Endothelial cell of umbilical vein (primary cell): ENCODE data around the gene TNIP1. TPM values are rescaled to one million over a fixed set of nuclear protein-coding genes. Genes with fewer than 3 reads are reported as not detected.

ENCODE experiments used
- BruUV-seq: library from RNA; stranded (reverse); fragments of 400-500 nt; replicated peaks from 2 replicates; lab custom pipeline; 2021; lab: Mats Ljungman, UMichigan
- CTCF ChIA-PET: fragments of 300-600, 350-600 bp; sonication (Branson Sonifier 250); formaldehyde crosslinking; loops from one replicate; lab custom pipeline; 2021; ENCODE audit warnings: antibody characterized with exemption, inconsistent platforms; lab: Charles Lee
- POLR2A ChIA-PET: fragments of 300-600, 350-600 bp; sonication (Branson Sonifier 250); formaldehyde crosslinking; loops from one replicate; lab custom pipeline; 2021; ENCODE audit warnings: antibody characterized with exemption, inconsistent platforms; lab: Charles Lee
- DNase-seq: peaks from one replicate; pipeline ENCODE4 v3.0.0-alpha.2; 2011; ENCODE audit warnings: low read depth, low spot score
- FAIRE-seq: peaks from 2 replicates; lab custom pipeline; 2011; peaks lifted over from hg19 to GRCh38; lab: Jason Lieb, UNC
- H2AFZ ChIP-seq: 2 replicates; pipeline ENCODE4 v1.6.0; 2012; ENCODE audit warnings: low read depth, low read length, control low read depth, inconsistent platforms
- H3K27ac ChIP-seq: 2 replicates; pipeline ENCODE4 v1.5.1; 2011; ENCODE audit warnings: low read depth, mild to moderate bottlenecking, control low read depth, low read length, moderate library complexity; ENCODE audit not compliant: insufficient read depth
- H3K27me3 ChIP-seq, 2 experiments: 2 replicates each; pipeline versions ENCODE4 v1.6.0 to v1.6.1; 2011; ENCODE audit warnings: low read length in 2 of 2, mixed read lengths in 1 of 2; ENCODE audit not compliant: control insufficient read depth in 2 of 2, insufficient read depth in 2 of 2
- H3K36me3 ChIP-seq, 2 experiments: 2 replicates in 1 of 2; 3 replicates in 1 of 2; pipeline ENCODE4 v1.5.1; 2011; ENCODE audit warnings: low read length in 2 of 2, mild to moderate bottlenecking in 1 of 2, moderate library complexity in 1 of 2; ENCODE audit not compliant: control insufficient read depth in 2 of 2, insufficient read depth in 2 of 2; ENCODE audit errors: extremely low read depth in 1 of 2
- H3K4me1 ChIP-seq: 3 replicates; pipeline ENCODE4 v1.5.1; 2011; ENCODE audit warnings: mild to moderate bottlenecking, low read length; ENCODE audit not compliant: control insufficient read depth, insufficient read depth; ENCODE audit errors: extremely low read depth
- H3K4me2 ChIP-seq: 2 replicates; pipeline ENCODE4 v1.6.1; 2011; ENCODE audit warnings: low read length, control low read depth, mixed read lengths; ENCODE audit not compliant: insufficient read depth
- H3K4me3 ChIP-seq, 3 experiments: fragments of 200-600 bp in 1 of 3; sonication (generic), shearing (Covaris generic) in 1 of 3; replicated peaks in 1 of 3; 2 replicates each; pipeline ENCODE4 v1.5.1; 2011 to 2016; ENCODE audit warnings: control low read depth in 3 of 3, low read length in 3 of 3, mild to moderate bottlenecking in 2 of 3, inconsistent platforms in 1 of 3, low read depth in 1 of 3, moderate library complexity in 1 of 3; ENCODE audit not compliant: insufficient read depth in 1 of 3
- H3K79me2 ChIP-seq: 2 replicates; pipeline ENCODE4 v1.6.0; 2012; ENCODE audit warnings: low read length, inconsistent platforms; ENCODE audit not compliant: control insufficient read depth, insufficient read depth
- H3K9ac ChIP-seq: replicated peaks from 2 replicates; pipeline ENCODE3; 2011; ENCODE audit warnings: low read length, control low read depth; ENCODE audit not compliant: insufficient read depth; ENCODE audit errors: extremely low read depth
- H3K9me1 ChIP-seq: replicated peaks from 3 replicates; pipeline ENCODE4 v1.6.0; 2011; ENCODE audit warnings: mild to moderate bottlenecking, low read length; ENCODE audit not compliant: control insufficient read depth, insufficient read depth; ENCODE audit errors: extremely low read depth
- H3K9me3 ChIP-seq: replicated peaks from 2 replicates; pipeline ENCODE4 v1.5.1; 2012; ENCODE audit warnings: low read length, inconsistent platforms; ENCODE audit not compliant: control insufficient read depth, insufficient read depth
- H4K20me1 ChIP-seq: replicated peaks from 2 replicates; pipeline ENCODE3; 2011; ENCODE audit warnings: mild to moderate bottlenecking, low read length; ENCODE audit not compliant: control insufficient read depth, insufficient read depth; ENCODE audit errors: extremely low read depth
- EZH2 ChIP-seq: IDR thresholded peaks from 2 replicates; pipeline ENCODE4 v1.6.1; 2012; ENCODE audit warnings: borderline replicate concordance, low read depth, mild to moderate bottlenecking, moderate library complexity, low read length, inconsistent platforms; ENCODE audit not compliant: severe bottlenecking
- FOS ChIP-seq: IDR thresholded peaks from 2 replicates; pipeline ENCODE4 v1.6.1; 2011; ENCODE audit warnings: mild to moderate bottlenecking, low read length, moderate library complexity, borderline replicate concordance; ENCODE audit not compliant: insufficient read depth
- GATA2 ChIP-seq: IDR thresholded peaks from 2 replicates; pipeline ENCODE4 v1.7.0; 2011; ENCODE audit warnings: low read depth, mild to moderate bottlenecking, moderate library complexity, mixed read lengths, low read length; ENCODE audit not compliant: insufficient read length, insufficient read depth
- JUN ChIP-seq: IDR thresholded peaks from 2 replicates; pipeline ENCODE4 v1.6.1; 2011; ENCODE audit warnings: borderline replicate concordance, low read depth; ENCODE audit not compliant: insufficient read length, insufficient read depth
- MYC ChIP-seq: IDR thresholded peaks from one replicate; pipeline ENCODE4 v1.6.1; 2011; ENCODE audit warnings: mild to moderate bottlenecking, low read depth, low read length
- POLR2A ChIP-seq: IDR thresholded peaks from 2 replicates; pipeline ENCODE4 v1.6.1; 2012; ENCODE audit warnings: low read depth, mild to moderate bottlenecking, control low read depth, low read length
- POLR2AphosphoS5 ChIP-seq: IDR thresholded peaks from 2 replicates; pipeline ENCODE4 v1.6.1; 2012; ENCODE audit warnings: low read depth, mild to moderate bottlenecking, control low read depth, low read length, moderate library complexity; ENCODE audit not compliant: insufficient read depth
- dilution Hi-C: fragments of 300-500 bp; cut with MboI; formaldehyde crosslinking; loops from one replicate; pipeline ENCODE4 v1.15.0; 2019; ENCODE audit warnings: low sequenced_read_pairs; ENCODE audit not compliant: extremely low pct_ligation_motif_present
- intact Hi-C: fragments of 100-400 bp; cut with micrococcal nuclease; formaldehyde crosslinking; loops from one replicate; pipeline ENCODE4 v1.10.0; 2022
- polyA plus RNA-seq, 4 experiments: library from polyadenylated mRNA; depleted of rRNA in 3 of 4; stranded (reverse) in 3 of 4; unstranded in 1 of 4; fragments of >200 nt; gene quantifications; 2 replicates each; pipeline versions ENCODE4 v1.2.1 to v1.2.3, GENCODE V29; 2011 to 2012; ENCODE audit warnings: missing spikeins in 1 of 4
- total RNA-seq: library from RNA; stranded (reverse); gene quantifications from 2 replicates; pipeline ENCODE4 v1.2.3, GENCODE V29; 2021
- TF ChIP-seq, protein P1 (sequence below): IDR thresholded peaks from 2 replicates; pipeline ENCODE4 v1.6.1; 2011; ENCODE audit not compliant: insufficient read depth, insufficient read length
- TF ChIP-seq, protein P2 (sequence below), 2 donors: IDR thresholded peaks; 1 replicate in 1 of 2; 2 replicates in 1 of 2; pipeline ENCODE4 v1.5.1; 2011; ENCODE audit warnings: low read length in 2 of 2, mild to moderate bottlenecking in 2 of 2, moderate library complexity in 2 of 2, control low read depth in 1 of 2, inconsistent platforms in 1 of 2, low read depth in 1 of 2; ENCODE audit not compliant: insufficient read depth in 1 of 2; ENCODE audit errors: extremely low read depth in 1 of 2

TNIP1 gene
- total and polyA plus RNA-seq, 2 donors (not counting 3 experiments of a cell fraction or from before 2014, with no cell fraction given): 43.0 to 96.8 TPM

GRCh38 chr5:151021746-151022145, 59.1 kb downstream of the TNIP1 start:
- TF ChIP-seq, protein P1, sequence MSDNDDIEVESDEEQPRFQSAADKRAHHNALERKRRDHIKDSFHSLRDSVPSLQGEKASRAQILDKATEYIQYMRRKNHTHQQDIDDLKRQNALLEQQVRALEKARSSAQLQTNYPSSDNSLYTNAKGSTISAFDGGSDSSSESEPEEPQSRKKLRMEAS: no peak
- TF ChIP-seq EZH2: no peak
- TF ChIP-seq JUN: no peak
- no peak for TF ChIP-seq GATA2
- TF ChIP-seq POLR2AphosphoS5: no peak
- TF ChIP-seq FOS: no peak
- TF ChIP-seq, protein P2, sequence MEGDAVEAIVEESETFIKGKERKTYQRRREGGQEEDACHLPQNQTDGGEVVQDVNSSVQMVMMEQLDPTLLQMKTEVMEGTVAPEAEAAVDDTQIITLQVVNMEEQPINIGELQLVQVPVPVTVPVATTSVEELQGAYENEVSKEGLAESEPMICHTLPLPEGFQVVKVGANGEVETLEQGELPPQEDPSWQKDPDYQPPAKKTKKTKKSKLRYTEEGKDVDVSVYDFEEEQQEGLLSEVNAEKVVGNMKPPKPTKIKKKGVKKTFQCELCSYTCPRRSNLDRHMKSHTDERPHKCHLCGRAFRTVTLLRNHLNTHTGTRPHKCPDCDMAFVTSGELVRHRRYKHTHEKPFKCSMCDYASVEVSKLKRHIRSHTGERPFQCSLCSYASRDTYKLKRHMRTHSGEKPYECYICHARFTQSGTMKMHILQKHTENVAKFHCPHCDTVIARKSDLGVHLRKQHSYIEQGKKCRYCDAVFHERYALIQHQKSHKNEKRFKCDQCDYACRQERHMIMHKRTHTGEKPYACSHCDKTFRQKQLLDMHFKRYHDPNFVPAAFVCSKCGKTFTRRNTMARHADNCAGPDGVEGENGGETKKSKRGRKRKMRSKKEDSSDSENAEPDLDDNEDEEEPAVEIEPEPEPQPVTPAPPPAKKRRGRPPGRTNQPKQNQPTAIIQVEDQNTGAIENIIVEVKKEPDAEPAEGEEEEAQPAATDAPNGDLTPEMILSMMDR (IDR thresholded peaks at IDR 0.05; ENCODE audit: extremely low read depth in 1 of 2, insufficient read depth in 1 of 2, low read depth in 1 of 2, low read length in 2 of 2): no peak
- TF ChIP-seq MYC: no peak
- no peak for TF ChIP-seq POLR2A
- Histone ChIP-seq H3K4me1 (peaks cover 24% of the 10 kb centered on the region), H2AFZ (no peak overlapping the region), H3K4me3 (no peak overlapping the region), H4K20me1 (no peaks in the 10 kb centered on the region), H3K4me2 (no peak overlapping the region), H3K9ac (no peak overlapping the region), H3K27ac (no peak overlapping the region), H3K9me3 (no peaks in the 10 kb centered on the region), H3K79me2 (no peaks in the 10 kb centered on the region), H3K27me3 (peaks cover 1 to 7% of the 10 kb centered on the region in 2 experiments), H3K9me1 (no peaks in the 10 kb centered on the region), H3K36me3 (no peaks in the 10 kb centered on the region)
- dilution Hi-C loops: no loop called here
- CTCF ChIA-PET: interaction anchor here (1.0 to 4.2 kb wide), 3 partner anchors 10 to 29 kb away, joined by 3 to 21 read pairs (median 9); no protein-coding TSS in a partner anchor
- POLR2A ChIA-PET: no interaction called here
- FAIRE-seq (no peak), DNase-seq (no peak)
- no TSS peak for BruUV-seq
- intact Hi-C loops: no loop called here
